Measurements from ENCODE around the gene PTPRN2. TPM values are rescaled to one million over a fixed set of nuclear protein-coding genes. Genes with fewer than 3 reads are reported as not detected.

Gene PTPRN2
- total and polyA plus RNA-seq, 2 of the 13 experiments (the other 11 are each of a cell fraction or from before 2014, with no cell fraction given), result 2.5 to 24.2 TPM

DNA sequence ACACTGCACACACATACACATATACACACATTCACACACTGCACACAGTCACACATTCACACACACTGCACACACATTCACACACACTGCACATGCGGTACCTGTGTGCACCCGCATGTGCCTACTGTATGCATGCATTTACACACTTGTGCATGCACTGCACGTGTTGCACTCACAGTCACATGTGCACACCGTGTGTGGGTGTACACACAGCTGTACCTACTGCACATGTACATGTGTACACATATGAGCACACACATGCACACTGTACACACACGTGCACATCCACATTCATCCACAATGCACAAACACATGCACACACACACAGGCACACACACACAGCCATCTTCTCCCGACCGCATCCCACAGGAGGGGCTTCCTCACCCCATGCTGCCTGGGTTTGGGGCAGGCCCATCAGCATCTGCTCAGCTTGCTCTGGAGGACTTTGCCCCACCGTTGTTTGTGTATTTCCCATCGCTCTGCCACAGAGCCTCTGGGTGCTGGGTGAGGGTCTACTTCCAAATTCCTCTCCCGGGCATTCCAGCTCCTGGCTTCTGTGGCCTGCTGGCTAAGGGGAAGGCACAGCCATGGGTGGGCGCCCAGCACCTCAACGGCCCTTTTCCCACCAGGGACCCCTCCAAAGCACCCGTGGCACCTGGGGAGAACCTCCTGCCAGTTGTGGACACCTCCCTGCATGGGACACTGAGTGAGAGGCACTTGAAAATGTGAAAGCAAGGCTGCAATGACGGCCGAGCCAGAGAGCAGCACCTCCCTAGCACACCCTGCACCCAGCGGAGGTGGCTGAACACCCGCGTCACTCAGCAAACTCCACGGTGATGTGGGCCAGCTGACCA is 324.3 kb downstream of the PTPRN2 start (continued):
- TF ChIP-seq HMG20A (CRISPR knock-in tag; IDR thresholded peaks at IDR 0.05; ENCODE audit: borderline replicate concordance) (no peak), POLR2AphosphoS5 (IDR thresholded peaks at IDR 0.05; ENCODE audit: low read depth, low read length) (no peak; the same call in 1 of the 2 replicates), ZNF317 (CRISPR knock-in tag; IDR thresholded peaks at IDR 0.05) (no peak), PCBP1 (IDR thresholded peaks at IDR 0.05; ENCODE audit: borderline replicate concordance, low read depth, low read length) (no peak), ZIK1 (CRISPR knock-in tag; IDR thresholded peaks at IDR 0.05; ENCODE audit: borderline replicate concordance, low read depth) (peak; percentile 23; the same call in 1 of the 2 replicates), NCOA5 (CRISPR knock-in tag; IDR thresholded peaks at IDR 0.05) (no peak), ATF7-NPFF (CRISPR knock-in tag; IDR thresholded peaks at IDR 0.05; ENCODE audit: low read depth) (no peak)
- TF ChIP-seq, protein P1, sequence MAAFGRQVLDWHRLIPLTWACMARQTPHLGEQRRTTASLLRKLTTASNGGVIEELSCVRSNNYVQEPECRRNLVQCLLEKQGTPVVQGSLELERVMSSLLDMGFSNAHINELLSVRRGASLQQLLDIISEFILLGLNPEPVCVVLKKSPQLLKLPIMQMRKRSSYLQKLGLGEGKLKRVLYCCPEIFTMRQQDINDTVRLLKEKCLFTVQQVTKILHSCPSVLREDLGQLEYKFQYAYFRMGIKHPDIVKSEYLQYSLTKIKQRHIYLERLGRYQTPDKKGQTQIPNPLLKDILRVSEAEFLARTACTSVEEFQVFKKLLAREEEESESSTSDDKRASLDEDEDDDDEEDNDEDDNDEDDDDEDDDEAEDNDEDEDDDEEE (CRISPR knock-in tag; IDR thresholded peaks at IDR 0.05), result no peak
- TF ChIP-seq, protein P2, sequence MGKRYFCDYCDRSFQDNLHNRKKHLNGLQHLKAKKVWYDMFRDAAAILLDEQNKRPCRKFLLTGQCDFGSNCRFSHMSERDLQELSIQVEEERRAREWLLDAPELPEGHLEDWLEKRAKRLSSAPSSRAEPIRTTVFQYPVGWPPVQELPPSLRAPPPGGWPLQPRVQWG (CRISPR knock-in tag; IDR thresholded peaks at IDR 0.05; ENCODE audit: borderline replicate concordance, low read depth), result no peak
- TF ChIP-seq, protein P3, sequence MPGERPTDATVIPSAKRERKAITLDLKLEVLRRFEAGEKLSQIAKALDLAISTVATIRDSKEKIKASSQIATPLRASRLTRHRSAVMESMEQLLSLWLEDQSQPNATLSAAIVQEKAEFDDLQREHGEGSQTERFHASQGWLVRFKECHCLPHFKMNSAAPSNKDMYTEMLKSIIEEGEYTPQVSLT (CRISPR knock-in tag; IDR thresholded peaks at IDR 0.05; ENCODE audit: borderline replicate concordance, low read depth), result no peak
- TF ChIP-seq, protein P4, sequence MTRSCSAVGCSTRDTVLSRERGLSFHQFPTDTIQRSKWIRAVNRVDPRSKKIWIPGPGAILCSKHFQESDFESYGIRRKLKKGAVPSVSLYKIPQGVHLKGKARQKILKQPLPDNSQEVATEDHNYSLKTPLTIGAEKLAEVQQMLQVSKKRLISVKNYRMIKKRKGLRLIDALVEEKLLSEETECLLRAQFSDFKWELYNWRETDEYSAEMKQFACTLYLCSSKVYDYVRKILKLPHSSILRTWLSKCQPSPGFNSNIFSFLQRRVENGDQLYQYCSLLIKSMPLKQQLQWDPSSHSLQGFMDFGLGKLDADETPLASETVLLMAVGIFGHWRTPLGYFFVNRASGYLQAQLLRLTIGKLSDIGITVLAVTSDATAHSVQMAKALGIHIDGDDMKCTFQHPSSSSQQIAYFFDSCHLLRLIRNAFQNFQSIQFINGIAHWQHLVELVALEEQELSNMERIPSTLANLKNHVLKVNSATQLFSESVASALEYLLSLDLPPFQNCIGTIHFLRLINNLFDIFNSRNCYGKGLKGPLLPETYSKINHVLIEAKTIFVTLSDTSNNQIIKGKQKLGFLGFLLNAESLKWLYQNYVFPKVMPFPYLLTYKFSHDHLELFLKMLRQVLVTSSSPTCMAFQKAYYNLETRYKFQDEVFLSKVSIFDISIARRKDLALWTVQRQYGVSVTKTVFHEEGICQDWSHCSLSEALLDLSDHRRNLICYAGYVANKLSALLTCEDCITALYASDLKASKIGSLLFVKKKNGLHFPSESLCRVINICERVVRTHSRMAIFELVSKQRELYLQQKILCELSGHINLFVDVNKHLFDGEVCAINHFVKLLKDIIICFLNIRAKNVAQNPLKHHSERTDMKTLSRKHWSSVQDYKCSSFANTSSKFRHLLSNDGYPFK (CRISPR knock-in tag; IDR thresholded peaks at IDR 0.05; ENCODE audit: borderline replicate concordance), result no peak
- TF ChIP-seq, protein P5, sequence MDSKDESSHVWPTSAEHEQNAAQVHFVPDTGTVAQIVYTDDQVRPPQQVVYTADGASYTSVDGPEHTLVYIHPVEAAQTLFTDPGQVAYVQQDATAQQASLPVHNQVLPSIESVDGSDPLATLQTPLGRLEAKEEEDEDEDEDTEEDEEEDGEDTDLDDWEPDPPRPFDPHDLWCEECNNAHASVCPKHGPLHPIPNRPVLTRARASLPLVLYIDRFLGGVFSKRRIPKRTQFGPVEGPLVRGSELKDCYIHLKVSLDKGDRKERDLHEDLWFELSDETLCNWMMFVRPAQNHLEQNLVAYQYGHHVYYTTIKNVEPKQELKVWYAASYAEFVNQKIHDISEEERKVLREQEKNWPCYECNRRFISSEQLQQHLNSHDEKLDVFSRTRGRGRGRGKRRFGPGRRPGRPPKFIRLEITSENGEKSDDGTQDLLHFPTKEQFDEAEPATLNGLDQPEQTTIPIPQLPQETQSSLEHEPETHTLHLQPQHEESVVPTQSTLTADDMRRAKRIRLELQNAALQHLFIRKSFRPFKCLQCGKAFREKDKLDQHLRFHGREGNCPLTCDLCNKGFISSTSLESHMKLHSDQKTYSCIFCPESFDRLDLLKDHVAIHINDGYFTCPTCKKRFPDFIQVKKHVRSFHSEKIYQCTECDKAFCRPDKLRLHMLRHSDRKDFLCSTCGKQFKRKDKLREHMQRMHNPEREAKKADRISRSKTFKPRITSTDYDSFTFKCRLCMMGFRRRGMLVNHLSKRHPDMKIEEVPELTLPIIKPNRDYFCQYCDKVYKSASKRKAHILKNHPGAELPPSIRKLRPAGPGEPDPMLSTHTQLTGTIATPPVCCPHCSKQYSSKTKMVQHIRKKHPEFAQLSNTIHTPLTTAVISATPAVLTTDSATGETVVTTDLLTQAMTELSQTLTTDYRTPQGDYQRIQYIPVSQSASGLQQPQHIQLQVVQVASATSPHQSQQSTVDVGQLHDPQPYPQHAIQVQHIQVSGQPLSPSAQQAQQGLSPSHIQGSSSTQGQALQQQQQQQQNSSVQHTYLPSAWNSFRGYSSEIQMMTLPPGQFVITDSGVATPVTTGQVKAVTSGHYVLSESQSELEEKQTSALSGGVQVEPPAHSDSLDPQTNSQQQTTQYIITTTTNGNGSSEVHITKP (CRISPR knock-in tag; IDR thresholded peaks at IDR 0.05; ENCODE audit: low read depth), result no peak
- TF ChIP-seq, protein P6, sequence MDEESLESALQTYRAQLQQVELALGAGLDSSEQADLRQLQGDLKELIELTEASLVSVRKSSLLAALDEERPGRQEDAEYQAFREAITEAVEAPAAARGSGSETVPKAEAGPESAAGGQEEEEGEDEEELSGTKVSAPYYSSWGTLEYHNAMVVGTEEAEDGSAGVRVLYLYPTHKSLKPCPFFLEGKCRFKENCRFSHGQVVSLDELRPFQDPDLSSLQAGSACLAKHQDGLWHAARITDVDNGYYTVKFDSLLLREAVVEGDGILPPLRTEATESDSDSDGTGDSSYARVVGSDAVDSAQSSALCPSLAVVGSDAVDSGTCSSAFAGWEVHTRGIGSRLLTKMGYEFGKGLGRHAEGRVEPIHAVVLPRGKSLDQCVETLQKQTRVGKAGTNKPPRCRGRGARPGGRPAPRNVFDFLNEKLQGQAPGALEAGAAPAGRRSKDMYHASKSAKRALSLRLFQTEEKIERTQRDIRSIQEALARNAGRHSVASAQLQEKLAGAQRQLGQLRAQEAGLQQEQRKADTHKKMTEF (CRISPR knock-in tag; IDR thresholded peaks at IDR 0.05), result no peak
- TF ChIP-seq, protein P7, sequence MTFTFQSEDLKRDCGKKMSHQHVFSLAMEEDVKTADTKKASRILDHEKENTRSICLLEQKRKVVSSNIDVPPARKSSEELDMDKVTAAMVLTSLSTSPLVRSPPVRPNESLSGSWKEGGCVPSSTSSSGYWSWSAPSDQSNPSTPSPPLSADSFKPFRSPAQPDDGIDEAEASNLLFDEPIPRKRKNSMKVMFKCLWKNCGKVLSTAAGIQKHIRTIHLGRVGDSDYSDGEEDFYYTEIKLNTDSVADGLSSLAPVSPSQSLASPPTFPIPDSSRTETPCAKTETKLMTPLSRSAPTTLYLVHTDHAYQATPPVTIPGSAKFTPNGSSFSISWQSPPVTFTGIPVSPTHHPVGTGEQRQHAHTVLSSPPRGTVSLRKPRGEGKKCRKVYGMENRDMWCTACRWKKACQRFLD (CRISPR knock-in tag; IDR thresholded peaks at IDR 0.05; ENCODE audit: borderline replicate concordance), result no peak
- TF ChIP-seq, protein P8, sequence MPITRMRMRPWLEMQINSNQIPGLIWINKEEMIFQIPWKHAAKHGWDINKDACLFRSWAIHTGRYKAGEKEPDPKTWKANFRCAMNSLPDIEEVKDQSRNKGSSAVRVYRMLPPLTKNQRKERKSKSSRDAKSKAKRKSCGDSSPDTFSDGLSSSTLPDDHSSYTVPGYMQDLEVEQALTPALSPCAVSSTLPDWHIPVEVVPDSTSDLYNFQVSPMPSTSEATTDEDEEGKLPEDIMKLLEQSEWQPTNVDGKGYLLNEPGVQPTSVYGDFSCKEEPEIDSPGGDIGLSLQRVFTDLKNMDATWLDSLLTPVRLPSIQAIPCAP (CRISPR knock-in tag; IDR thresholded peaks at IDR 0.05; ENCODE audit: low read depth), result no peak
